NT2/D1 (cell line): ENCODE data around the gene CRNKL1.

Source experiments
- DNase-seq: peaks from one replicate; pipeline ENCODE4 v3.0.0-alpha.2; 2011; ENCODE audit warnings: low read depth, low spot score
- H3K27me3 ChIP-seq: 2 replicates; pipeline ENCODE4 v1.6.0; 2011; ENCODE audit warnings: mild to moderate bottlenecking; ENCODE audit not compliant: insufficient read length, insufficient read depth
- H3K36me3 ChIP-seq: 2 replicates; pipeline ENCODE4 v1.6.1; 2011; ENCODE audit warnings: mild to moderate bottlenecking, low read length, mixed read lengths; ENCODE audit not compliant: insufficient read depth, insufficient read length
- H3K4me1 ChIP-seq: 2 replicates; pipeline ENCODE4 v1.5.1; 2011; ENCODE audit not compliant: insufficient read depth, insufficient read length
- H3K4me3 ChIP-seq: 2 replicates; pipeline ENCODE4 v1.5.1; 2011; ENCODE audit warnings: low read depth; ENCODE audit not compliant: insufficient read length
- H3K9ac ChIP-seq: 2 replicates; pipeline ENCODE4 v1.6.0; 2011; ENCODE audit warnings: low read depth; ENCODE audit not compliant: insufficient read length
- H3K9me3 ChIP-seq: 2 replicates; pipeline ENCODE4 v1.5.1; 2011; ENCODE audit warnings: mild to moderate bottlenecking, low read length; ENCODE audit not compliant: insufficient read depth
- SUZ12 ChIP-seq: IDR thresholded peaks from 2 replicates; pipeline ENCODE4 v1.6.1; 2011; ENCODE audit not compliant: insufficient read length, insufficient read depth; ENCODE audit errors: extremely low read depth
- YY1 ChIP-seq: IDR thresholded peaks from 2 replicates; pipeline ENCODE4 v1.6.1; 2011; ENCODE audit not compliant: insufficient read length, insufficient read depth
- ZNF274 ChIP-seq: IDR thresholded peaks from 2 replicates; pipeline ENCODE4 v1.6.1; 2011; ENCODE audit warnings: mild to moderate bottlenecking, low read depth, low read length

The CRNKL1 gene

GRCh38 chr20:19996917-19997316, 55.3 kb downstream of the CRNKL1 start:
- DNase-seq, result no peak
- Histone ChIP-seq H3K4me3 (no peak overlapping the region), H3K9me3 (no peaks in the 10 kb centered on the region), H3K4me1 (peaks cover 4% of the 10 kb centered on the region), H3K9ac (no peak overlapping the region), H3K27me3 (no peaks in the 10 kb centered on the region), H3K36me3 (peaks cover 5% of the 10 kb centered on the region)
- TF ChIP-seq YY1, result no peak
- no peak for TF ChIP-seq SUZ12
- no peak for TF ChIP-seq ZNF274

- H3K4me1 ChIP-seq, result peaks cover 4% of the 10 kb centered on the region
- no peaks in the 10 kb centered on the region for H3K9me3 ChIP-seq
- DNase-seq, result no peak
- peaks cover 5% of the 10 kb centered on the region for H3K36me3 ChIP-seq
- no peak for TF ChIP-seq SUZ12
- no peak for TF ChIP-seq ZNF274
- no peak for TF ChIP-seq YY1
- H3K9ac ChIP-seq, result no peak overlapping the region
- no peaks in the 10 kb centered on the region for H3K27me3 ChIP-seq
- no peak overlapping the region for H3K4me3 ChIP-seq
These were observed 56.0 kb downstream of the CRNKL1 start for GRCh38 chr20:19996222-19996621.

GRCh38 chr20:19995220-19995863, 56.9 kb downstream of the CRNKL1 start:
- Histone ChIP-seq H3K36me3 (no peaks in the 10 kb centered on the region), H3K9me3 (no peaks in the 10 kb centered on the region), H3K4me1 (peaks cover 4% of the 10 kb centered on the region), H3K4me3 (no peak overlapping the region), H3K9ac (no peak overlapping the region), H3K27me3 (no peaks in the 10 kb centered on the region)
- no peak for DNase-seq
- TF ChIP-seq YY1 (no peak), SUZ12 (no peak), ZNF274 (no peak)

GRCh38 chr20:19993958-19994669, 58.2 kb downstream of the CRNKL1 start:
- DNase-seq, result no peak
- Histone ChIP-seq H3K4me1 (peaks cover 4% of the 10 kb centered on the region), H3K4me3 (no peak overlapping the region), H3K9me3 (no peaks in the 10 kb centered on the region), H3K36me3 (no peaks in the 10 kb centered on the region), H3K27me3 (no peaks in the 10 kb centered on the region), H3K9ac (peak overlapping the region; percentile 42)
- TF ChIP-seq YY1, result no peak
- no peak for TF ChIP-seq SUZ12
- TF ChIP-seq ZNF274, result no peak

GRCh38 chr20:19992996-19993908, 59.0 kb downstream of the CRNKL1 start:
- H3K36me3 ChIP-seq, result no peaks in the 10 kb centered on the region
- H3K9me3 ChIP-seq, result no peaks in the 10 kb centered on the region
- peaks cover 4% of the 10 kb centered on the region for H3K4me1 ChIP-seq
- TF ChIP-seq ZNF274 (no peak), SUZ12 (no peak), YY1 (no peak)
- no peak overlapping the region for H3K4me3 ChIP-seq
- peak overlapping the region; percentile 42 for H3K9ac ChIP-seq
- peak; percentile 55 for DNase-seq
- no peaks in the 10 kb centered on the region for H3K27me3 ChIP-seq

- Histone ChIP-seq H3K4me3 (no peak overlapping the region), H3K27me3 (no peaks in the 10 kb centered on the region), H3K4me1 (peaks cover 4% of the 10 kb centered on the region), H3K9ac (no peak overlapping the region), H3K36me3 (no peaks in the 10 kb centered on the region), H3K9me3 (no peaks in the 10 kb centered on the region)
- TF ChIP-seq SUZ12, result no peak
- no peak for DNase-seq
These were observed 60.4 kb downstream of the CRNKL1 start for GRCh38 chr20:19991854-19992253.

GRCh38 chr20:19991308-19991707, 61.0 kb downstream of the CRNKL1 start:
- Histone ChIP-seq H3K9me3 (no peaks in the 10 kb centered on the region), H3K36me3 (no peaks in the 10 kb centered on the region), H3K27me3 (no peaks in the 10 kb centered on the region), H3K4me1 (peaks cover 4% of the 10 kb centered on the region), H3K9ac (no peak overlapping the region), H3K4me3 (no peak overlapping the region)
- TF ChIP-seq ZNF274, result no peak
- no peak for TF ChIP-seq YY1
- no peak for TF ChIP-seq SUZ12
- DNase-seq, result no peak
